Mammary epithelial cell (primary cell): ENCODE data around the gene GSTCD.

Experiments
- EZH2 ChIP-seq: IDR thresholded peaks from 2 replicates; pipeline ENCODE4 v1.6.1; 2012; ENCODE audit warnings: low read length, inconsistent platforms, borderline replicate concordance
- TF ChIP-seq, protein P1 (sequence below), 2 donors: IDR thresholded peaks in 1 of 2; conservative IDR thresholded peaks in 1 of 2; 2 replicates each; pipeline ENCODE4 v1.5.1; 2011 to 2012; ENCODE audit warnings: inconsistent platforms in 2 of 2, low read length in 2 of 2, mild to moderate bottlenecking in 2 of 2, control low read depth in 1 of 2, low read depth in 1 of 2; ENCODE audit not compliant: insufficient read depth in 1 of 2; ENCODE audit errors: extremely low read depth in 1 of 2

- TF ChIP-seq EZH2 = no peak
- TF ChIP-seq, protein P1, sequence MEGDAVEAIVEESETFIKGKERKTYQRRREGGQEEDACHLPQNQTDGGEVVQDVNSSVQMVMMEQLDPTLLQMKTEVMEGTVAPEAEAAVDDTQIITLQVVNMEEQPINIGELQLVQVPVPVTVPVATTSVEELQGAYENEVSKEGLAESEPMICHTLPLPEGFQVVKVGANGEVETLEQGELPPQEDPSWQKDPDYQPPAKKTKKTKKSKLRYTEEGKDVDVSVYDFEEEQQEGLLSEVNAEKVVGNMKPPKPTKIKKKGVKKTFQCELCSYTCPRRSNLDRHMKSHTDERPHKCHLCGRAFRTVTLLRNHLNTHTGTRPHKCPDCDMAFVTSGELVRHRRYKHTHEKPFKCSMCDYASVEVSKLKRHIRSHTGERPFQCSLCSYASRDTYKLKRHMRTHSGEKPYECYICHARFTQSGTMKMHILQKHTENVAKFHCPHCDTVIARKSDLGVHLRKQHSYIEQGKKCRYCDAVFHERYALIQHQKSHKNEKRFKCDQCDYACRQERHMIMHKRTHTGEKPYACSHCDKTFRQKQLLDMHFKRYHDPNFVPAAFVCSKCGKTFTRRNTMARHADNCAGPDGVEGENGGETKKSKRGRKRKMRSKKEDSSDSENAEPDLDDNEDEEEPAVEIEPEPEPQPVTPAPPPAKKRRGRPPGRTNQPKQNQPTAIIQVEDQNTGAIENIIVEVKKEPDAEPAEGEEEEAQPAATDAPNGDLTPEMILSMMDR (conservative IDR thresholded peaks at IDR 0.05 in 1 of 2, IDR thresholded peaks at IDR 0.05 in 1 of 2; ENCODE audit: extremely low read depth in 1 of 2, insufficient read depth in 1 of 2, low read depth in 1 of 2, low read length in 2 of 2) = no peak
These were observed 178.9 kb downstream of the GSTCD start for GRCh38 chr4:105887508-105887907.
